CD4-positive, CD25-positive, alpha-beta regulatory T cell (primary cell): ENCODE results near the gene P3H3. TPM values are rescaled to one million over a fixed set of nuclear protein-coding genes. Genes with fewer than 3 reads are reported as not detected.
A peak's percentile ranks its signal among the peaks of the same experiment; 100 is the strongest.

Experiments
- ATAC-seq, 2 donors: fragments of 150-1000 bp; cut with Tn5 transposase; one replicate each; pipeline ENCODE4 v1.10.0; 2021; ENCODE audit warnings: low read depth in 2 of 2, moderate number of reproducible peaks in 2 of 2, moderate library complexity in 1 of 2
- DNase-seq, 3 donors: peaks; one replicate each; pipeline versions ENCODE4 v3.0.0 to v3.0.0-alpha.2; 2012 to 2022; ENCODE audit warnings: mixed read lengths in 1 of 3
- H3K27ac ChIP-seq: one replicate; pipeline ENCODE4 v1.7.0; 2013; ENCODE audit warnings: mild to moderate bottlenecking, low read length; ENCODE audit not compliant: insufficient read depth, poor library complexity, severe bottlenecking
- H3K27me3 ChIP-seq: one replicate; pipeline ENCODE4 v1.7.0; 2013; ENCODE audit warnings: low read length; ENCODE audit not compliant: control insufficient read depth, insufficient read depth
- H3K36me3 ChIP-seq: one replicate; pipeline ENCODE4 v1.7.0; 2013; ENCODE audit warnings: mild to moderate bottlenecking, low read length, moderate library complexity; ENCODE audit not compliant: control insufficient read depth, insufficient read depth
- H3K4me1 ChIP-seq: 2 replicates; pipeline ENCODE4 v1.7.0; 2013; ENCODE audit warnings: mild to moderate bottlenecking, low read length; ENCODE audit not compliant: insufficient read depth, control insufficient read depth, poor library complexity, severe bottlenecking
- H3K4me3 ChIP-seq: one replicate; pipeline ENCODE4 v1.7.0; 2013; ENCODE audit warnings: low read depth, mild to moderate bottlenecking, low read length, moderate library complexity
- H3K9me3 ChIP-seq, 2 experiments: 1 replicate in 1 of 2; 2 replicates in 1 of 2; pipeline ENCODE4 v1.7.0; 2013; ENCODE audit warnings: low read length in 2 of 2, mild to moderate bottlenecking in 1 of 2, moderate library complexity in 1 of 2; ENCODE audit not compliant: control insufficient read depth in 2 of 2
- H3K27ac Mint-ChIP-seq, 3 donors: one replicate each; pipeline ENCODE4 v1.8.0; 2020 to 2022; ENCODE audit warnings: mild to moderate bottlenecking in 3 of 3, mixed read lengths in 3 of 3, moderate library complexity in 2 of 3
- H3K27me3 Mint-ChIP-seq: one replicate; pipeline ENCODE4 v1.8.0; 2022; ENCODE audit warnings: mild to moderate bottlenecking, mixed read lengths
- H3K36me3 Mint-ChIP-seq: one replicate; pipeline ENCODE4 v1.8.0; 2020; ENCODE audit warnings: mixed read lengths
- H3K4me1 Mint-ChIP-seq, 4 donors: one replicate each; pipeline ENCODE4 v1.8.0; 2020 to 2022; ENCODE audit warnings: mixed read lengths in 4 of 4, mild to moderate bottlenecking in 1 of 4
- H3K4me3 Mint-ChIP-seq, 4 donors: one replicate each; pipeline ENCODE4 v1.8.0; 2020 to 2022; ENCODE audit warnings: mild to moderate bottlenecking in 4 of 4, mixed read lengths in 4 of 4, moderate library complexity in 3 of 4
- H3K9me3 Mint-ChIP-seq, 7 donors: one replicate each; pipeline ENCODE4 v1.8.0; 2020 to 2022; ENCODE audit warnings: mixed read lengths in 7 of 7, mild to moderate bottlenecking in 3 of 7, moderate library complexity in 2 of 7
- polyA plus RNA-seq, 4 donors: library from polyadenylated mRNA; unstranded; fragments of 300-500 nt; fragmentation: Illumina TruSeq; gene quantifications; one replicate each; pipeline ENCODE4 v1.2.3, GENCODE V29; 2021
- total RNA-seq: library from RNA; stranded (reverse); gene quantifications from one replicate; pipeline ENCODE4 v1.2.3, GENCODE V29; 2022

Gene P3H3
- total and polyA plus RNA-seq, 5 donors from 2014 or later: 0.64 to 1.4 (median 1.1) TPM; not detected in 1

DNA sequence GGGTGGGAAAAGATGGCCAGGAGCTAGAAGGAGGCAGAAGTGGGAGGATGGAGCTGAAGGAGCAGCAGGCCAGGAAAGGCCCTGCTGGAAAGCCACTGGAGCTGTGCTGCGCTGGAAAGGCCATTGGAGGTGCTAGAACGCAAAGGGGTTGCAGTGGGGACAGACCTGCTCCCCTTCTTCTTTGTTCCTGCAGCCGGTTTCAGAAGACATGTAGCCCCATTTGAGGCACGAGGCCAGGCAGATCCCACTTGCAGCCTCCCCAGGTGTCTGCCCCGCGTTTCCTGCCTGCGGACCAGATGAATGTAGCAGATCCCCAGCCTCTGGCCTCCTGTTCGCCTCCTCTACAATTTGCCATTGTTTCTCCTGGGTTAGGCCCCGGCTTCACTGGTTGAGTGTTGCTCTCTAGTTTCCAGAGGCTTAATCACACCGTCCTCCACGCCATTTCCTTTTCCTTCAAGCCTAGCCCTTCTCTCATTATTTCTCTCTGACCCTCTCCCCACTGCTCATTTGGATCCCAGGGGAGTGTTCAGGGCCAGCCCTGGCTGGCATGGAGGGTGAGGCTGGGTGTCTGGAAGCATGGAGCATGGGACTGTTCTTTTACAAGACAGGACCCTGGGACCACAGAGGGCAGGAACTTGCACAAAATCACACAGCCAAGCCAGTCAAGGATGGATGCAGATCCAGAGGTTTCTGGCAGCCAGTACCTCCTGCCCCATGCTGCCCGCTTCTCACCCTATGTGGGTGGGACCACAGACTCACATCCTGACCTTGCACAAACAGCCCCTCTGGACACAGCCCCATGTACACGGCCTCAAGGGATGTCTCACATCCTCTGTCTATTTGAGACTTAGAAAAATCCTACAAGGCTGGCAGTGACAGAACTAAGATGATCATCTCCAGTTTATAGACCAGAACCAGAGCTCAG is 8.8 kb upstream of the P3H3 start:
- Histone ChIP-seq H3K27me3 (no peaks in the 10 kb centered on the region), H3K9me3 (no peaks in the 10 kb centered on the region), H3K4me3 (no peak overlapping the region), H3K4me1 (peaks cover 11% of the 10 kb centered on the region), H3K36me3 (peaks cover 50% of the 10 kb centered on the region), H3K27ac (no peak overlapping the region)
- DNase-seq (no peak), ATAC-seq (no peak)
- peak overlapping the region in 1 of 4 donors; percentile 20 for H3K4me3 Mint-ChIP-seq
- peaks cover 27% of the 10 kb centered on the region for H3K36me3 Mint-ChIP-seq
- peak overlapping the region in 2 of 3 donors; percentile 12 to 79 for H3K27ac Mint-ChIP-seq
- peaks cover 2 to 27% (median 9%) of the 10 kb centered on the region in 4 donors for H3K4me1 Mint-ChIP-seq
- peaks cover 18% of the 10 kb centered on the region for H3K27me3 Mint-ChIP-seq
- H3K9me3 Mint-ChIP-seq: no peaks in the 10 kb centered on the region

DNA sequence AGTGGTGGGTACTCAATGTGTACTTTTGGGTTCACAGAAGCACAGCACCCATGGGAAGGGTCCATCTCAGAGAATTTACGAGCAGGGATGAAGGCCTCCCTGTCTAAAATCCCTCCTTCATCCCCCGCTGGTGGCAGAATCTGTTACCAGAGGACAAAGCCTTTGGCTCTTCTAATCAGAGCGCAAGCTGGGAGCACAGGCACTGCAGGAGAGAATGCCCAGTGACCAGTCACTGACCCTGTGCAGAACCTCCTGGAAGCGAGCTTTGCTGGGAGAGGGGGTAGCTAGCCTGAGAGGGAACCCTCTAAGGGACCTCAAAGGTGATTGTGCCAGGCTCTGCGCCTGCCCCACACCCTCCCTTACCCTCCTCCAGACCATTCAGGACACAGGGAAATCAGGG is 8.0 kb upstream of the P3H3 start:
- H3K4me3 Mint-ChIP-seq: peak overlapping the region in 3 of 4 donors; percentile 20 to 41 (median 31)
- Histone ChIP-seq H3K27me3 (no peaks in the 10 kb centered on the region), H3K27ac (no peak overlapping the region), H3K9me3 (no peaks in the 10 kb centered on the region), H3K4me3 (no peak overlapping the region), H3K4me1 (peaks cover 11% of the 10 kb centered on the region), H3K36me3 (peaks cover 42% of the 10 kb centered on the region)
- peak overlapping the region in 1 of 3 donors; percentile 5 for H3K27ac Mint-ChIP-seq
- no peak for DNase-seq
- peaks cover 24% of the 10 kb centered on the region for H3K27me3 Mint-ChIP-seq
- H3K4me1 Mint-ChIP-seq: peaks cover 2 to 33% (median 9%) of the 10 kb centered on the region in 4 donors
- no peaks in the 10 kb centered on the region for H3K9me3 Mint-ChIP-seq
- ATAC-seq: no peak
- H3K36me3 Mint-ChIP-seq: peaks cover 21% of the 10 kb centered on the region

DNA sequence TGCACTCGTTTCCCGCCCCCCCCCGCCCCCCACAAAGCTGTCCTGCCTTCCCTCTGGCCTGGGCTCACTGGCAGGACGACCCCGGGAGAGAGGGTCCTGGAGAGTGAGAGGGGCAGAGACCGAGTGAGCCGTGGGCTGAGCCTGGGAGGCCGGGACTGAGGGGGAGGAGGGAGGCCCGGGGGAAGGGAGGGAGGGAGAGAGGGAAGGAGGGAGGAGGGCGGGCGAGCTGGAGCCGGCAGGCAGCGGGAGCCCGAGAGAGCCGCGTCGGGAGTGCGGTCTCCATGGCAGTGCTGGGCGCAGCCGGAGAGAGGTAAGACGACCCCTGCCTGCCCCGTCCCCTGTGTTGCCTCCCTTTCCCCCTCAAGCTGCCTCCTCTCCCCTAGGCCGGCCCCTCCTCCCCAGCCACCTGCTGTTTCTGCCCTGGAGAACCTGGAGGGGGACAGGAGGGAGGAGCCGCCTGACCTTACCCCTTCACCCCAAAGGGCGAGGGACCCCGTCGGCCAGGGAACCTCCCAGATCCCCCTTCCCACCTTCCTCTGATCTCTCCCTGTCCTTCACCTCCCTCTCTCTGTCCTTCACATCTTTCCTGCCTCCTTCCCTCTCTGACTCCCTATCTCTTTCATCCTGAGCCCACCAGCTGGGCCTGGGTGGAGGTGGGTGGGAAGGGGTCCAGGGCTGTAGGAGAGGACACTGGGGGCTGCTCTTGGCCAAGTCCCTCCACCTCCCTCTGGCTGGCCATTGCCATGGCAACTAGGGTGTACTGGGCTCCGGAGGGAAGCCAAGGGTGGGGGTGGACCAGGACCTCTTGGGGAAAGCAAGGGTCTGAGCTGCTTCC is 6.4 kb upstream of the P3H3 start, which contains the start of gene GPR162:
Gene GPR162, plus strand, starts transcription at position 231 of the 835 bp plus-strand sequence. CDS start 2,078 bp downstream, outside the sequence.
- Mint-ChIP-seq H3K36me3 (peaks cover 10% of the 10 kb centered on the region), H3K4me1 (peaks cover 4 to 37% (median 15%) of the 10 kb centered on the region in 4 donors), H3K27me3 (peaks cover 40% of the 10 kb centered on the region), H3K27ac (peak within 1 kb of the TSS in 2 of 3 donors; percentile 5 to 68), H3K9me3 (peaks cover 0 to 3% (median 0%) of the 10 kb centered on the region in 7 donors), H3K4me3 (peak within 1 kb of the TSS; percentile 20 to 81 (median 40))
- peaks cover 26% of the 10 kb centered on the region for H3K36me3 ChIP-seq
- peaks cover 8% of the 10 kb centered on the region for H3K27me3 ChIP-seq
- no peak within 1 kb of the TSS for H3K4me3 ChIP-seq
- DNase-seq (no peak), ATAC-seq (no peak)
- H3K4me1 ChIP-seq: peaks cover 11% of the 10 kb centered on the region
- no peak within 1 kb of the TSS for H3K27ac ChIP-seq
- no peaks in the 10 kb centered on the region for H3K9me3 ChIP-seq

DNA sequence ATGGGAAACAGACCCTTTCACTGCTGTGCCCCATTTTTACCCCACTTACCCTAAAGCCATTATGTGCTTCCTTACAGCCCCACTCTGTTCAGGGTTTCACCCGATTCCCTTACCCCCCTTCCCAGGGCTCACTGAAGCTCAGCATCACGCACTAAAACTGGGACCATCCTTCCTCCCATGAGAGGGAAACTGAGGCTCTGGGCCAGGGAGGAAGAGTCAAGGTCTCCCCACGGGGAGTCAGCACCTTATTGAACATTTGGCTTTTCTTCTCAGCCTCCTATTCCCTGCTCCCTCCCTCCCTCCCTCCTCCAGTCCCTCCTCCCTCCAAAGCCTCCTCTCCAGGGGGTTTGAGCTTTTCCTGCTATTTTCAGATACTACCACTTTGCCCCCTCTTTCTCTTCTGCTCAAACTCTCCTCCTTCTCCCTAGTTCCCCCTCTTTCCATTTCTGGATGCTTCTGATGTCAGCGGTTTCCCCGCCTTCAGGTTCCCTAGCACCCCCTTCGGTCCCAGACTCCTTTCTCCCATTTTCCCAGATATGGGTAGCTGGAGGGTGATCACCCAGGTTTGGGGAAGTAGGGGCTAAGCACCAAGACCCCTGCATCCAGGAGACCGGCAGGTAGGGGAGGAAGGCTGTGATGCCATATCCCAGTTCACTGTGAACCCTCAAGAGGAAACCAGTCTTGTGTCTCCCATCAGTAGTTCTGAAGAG is 5.6 kb upstream of the P3H3 start:
- peaks cover 48% of the 10 kb centered on the region for H3K27me3 Mint-ChIP-seq
- H3K27me3 ChIP-seq: peaks cover 8% of the 10 kb centered on the region

DNA sequence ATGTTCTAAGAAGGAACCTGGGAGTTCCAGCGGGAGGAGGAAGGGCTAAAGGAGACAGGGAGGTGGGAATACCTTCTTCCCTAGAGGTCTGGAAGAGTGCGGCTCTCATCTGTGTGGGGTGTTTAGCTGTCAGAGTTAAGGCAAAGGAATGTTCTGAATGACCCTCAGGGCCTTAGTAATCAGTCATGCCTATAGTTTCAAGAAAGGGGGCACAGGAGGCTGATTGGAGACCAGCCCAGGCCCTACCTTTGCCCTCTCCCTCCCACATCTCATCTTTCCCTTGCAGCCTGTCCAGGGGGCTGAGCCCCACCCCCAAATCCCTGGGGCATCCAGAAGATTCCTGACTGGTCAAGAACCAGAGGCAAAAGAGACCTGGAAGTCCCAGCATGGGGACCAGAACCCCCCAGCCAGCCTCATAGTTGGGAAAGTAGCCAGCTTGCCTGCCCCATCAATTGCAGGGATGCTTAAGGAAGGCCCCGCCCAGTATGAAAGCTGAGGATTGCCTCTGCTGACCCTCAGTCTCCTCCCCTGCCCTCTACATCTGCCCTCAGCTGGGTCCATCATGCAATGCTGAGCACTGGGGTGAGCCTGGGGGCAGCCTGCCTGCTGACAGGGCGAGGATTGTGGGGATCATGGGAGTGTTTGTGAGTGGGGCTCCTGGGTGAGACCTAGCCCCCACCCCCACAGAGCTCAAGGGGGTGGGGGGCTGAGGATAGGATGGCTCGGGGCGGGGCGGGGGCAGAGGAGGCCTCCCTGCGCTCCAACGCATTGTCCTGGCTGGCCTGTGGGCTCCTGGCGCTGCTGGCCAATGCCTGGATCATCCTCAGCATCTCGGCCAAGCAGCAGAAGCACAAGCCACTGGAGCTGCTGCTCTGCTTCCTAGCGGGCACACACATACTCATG is 4.8 kb upstream of the P3H3 start:
- Histone ChIP-seq H3K4me1 (peaks cover 21% of the 10 kb centered on the region), H3K36me3 (peaks cover 11% of the 10 kb centered on the region), H3K9me3 (no peaks in the 10 kb centered on the region), H3K27me3 (peaks cover 8% of the 10 kb centered on the region), H3K27ac (no peak overlapping the region), H3K4me3 (no peak overlapping the region)
- Mint-ChIP-seq H3K27me3 (peaks cover 55% of the 10 kb centered on the region), H3K27ac (peak overlapping the region in 1 of 3 donors; percentile 68), H3K4me3 (peak overlapping the region in 1 of 4 donors; percentile 12), H3K4me1 (peaks cover 0 to 41% (median 18%) of the 10 kb centered on the region in 4 donors), H3K36me3 (no peaks in the 10 kb centered on the region), H3K9me3 (peaks cover 0 to 3% (median 0%) of the 10 kb centered on the region in 7 donors)
- no peak for ATAC-seq
- DNase-seq: no peak

More for the DNA sequence above, 5.6 kb upstream of the P3H3 start:
- Histone ChIP-seq H3K27ac (no peak overlapping the region), H3K4me1 (peaks cover 15% of the 10 kb centered on the region), H3K4me3 (no peak overlapping the region), H3K36me3 (peaks cover 18% of the 10 kb centered on the region), H3K9me3 (no peaks in the 10 kb centered on the region)
- Mint-ChIP-seq H3K36me3 (peaks cover 5% of the 10 kb centered on the region), H3K4me1 (peaks cover 4 to 41% (median 17%) of the 10 kb centered on the region in 4 donors), H3K27ac (peak overlapping the region in 1 of 3 donors; percentile 68), H3K4me3 (no peak overlapping the region), H3K9me3 (peaks cover 0 to 3% (median 0%) of the 10 kb centered on the region in 7 donors)
- DNase-seq: no peak
- no peak for ATAC-seq

DNA sequence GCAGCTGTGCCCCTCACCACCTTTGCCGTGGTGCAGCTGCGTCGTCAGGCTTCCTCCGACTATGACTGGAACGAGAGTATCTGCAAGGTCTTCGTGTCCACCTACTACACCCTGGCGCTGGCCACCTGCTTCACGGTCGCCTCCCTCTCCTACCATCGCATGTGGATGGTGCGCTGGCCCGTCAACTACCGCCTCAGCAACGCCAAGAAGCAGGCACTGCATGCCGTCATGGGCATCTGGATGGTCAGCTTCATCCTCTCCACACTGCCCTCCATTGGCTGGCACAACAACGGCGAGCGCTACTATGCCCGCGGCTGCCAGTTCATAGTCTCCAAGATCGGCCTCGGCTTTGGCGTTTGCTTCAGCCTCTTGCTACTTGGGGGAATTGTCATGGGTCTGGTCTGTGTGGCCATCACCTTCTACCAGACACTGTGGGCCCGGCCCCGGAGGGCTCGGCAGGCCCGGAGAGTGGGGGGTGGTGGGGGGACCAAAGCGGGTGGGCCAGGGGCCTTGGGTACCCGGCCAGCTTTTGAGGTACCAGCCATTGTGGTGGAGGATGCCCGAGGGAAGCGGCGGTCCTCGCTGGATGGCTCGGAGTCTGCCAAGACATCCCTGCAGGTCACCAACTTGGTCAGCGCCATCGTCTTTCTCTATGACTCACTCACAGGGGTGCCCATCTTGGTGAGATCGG is 4.0 kb upstream of the P3H3 start:
- Mint-ChIP-seq H3K36me3 (no peaks in the 10 kb centered on the region), H3K9me3 (peaks cover 0 to 3% (median 0%) of the 10 kb centered on the region in 7 donors), H3K4me3 (peak overlapping the region in 1 of 4 donors; percentile 15), H3K4me1 (peaks cover 0 to 46% (median 18%) of the 10 kb centered on the region in 4 donors), H3K27me3 (peaks cover 59% of the 10 kb centered on the region), H3K27ac (no peak overlapping the region)
- Histone ChIP-seq H3K27ac (no peak overlapping the region), H3K4me1 (peaks cover 28% of the 10 kb centered on the region), H3K4me3 (no peak overlapping the region), H3K27me3 (peaks cover 8% of the 10 kb centered on the region), H3K9me3 (no peaks in the 10 kb centered on the region), H3K36me3 (peaks cover 5% of the 10 kb centered on the region)
- ATAC-seq: no peak
- no peak for DNase-seq
